ENCODE measurements around the gene ANTXR1.

- TF ChIP-seq CTCF (optimal IDR thresholded peaks at IDR 0.05 in 1 of 3, IDR thresholded peaks at IDR 0.05 in 1 of 3, conservative IDR thresholded peaks at IDR 0.05 in 1 of 3; ENCODE audit: extremely low read depth in 1 of 3, insufficient read depth in 2 of 3, low read length in 3 of 3) = no peak
- no peak for TF ChIP-seq EZH2 (IDR thresholded peaks at IDR 0.05; ENCODE audit: low read length)
Measured at GRCh38 chr2:69163109-69163508, 150.1 kb downstream of the ANTXR1 start.

Data from keratinocyte (primary cell).